ENCODE data around the gene KCNK2.

Gene KCNK2

DNA sequence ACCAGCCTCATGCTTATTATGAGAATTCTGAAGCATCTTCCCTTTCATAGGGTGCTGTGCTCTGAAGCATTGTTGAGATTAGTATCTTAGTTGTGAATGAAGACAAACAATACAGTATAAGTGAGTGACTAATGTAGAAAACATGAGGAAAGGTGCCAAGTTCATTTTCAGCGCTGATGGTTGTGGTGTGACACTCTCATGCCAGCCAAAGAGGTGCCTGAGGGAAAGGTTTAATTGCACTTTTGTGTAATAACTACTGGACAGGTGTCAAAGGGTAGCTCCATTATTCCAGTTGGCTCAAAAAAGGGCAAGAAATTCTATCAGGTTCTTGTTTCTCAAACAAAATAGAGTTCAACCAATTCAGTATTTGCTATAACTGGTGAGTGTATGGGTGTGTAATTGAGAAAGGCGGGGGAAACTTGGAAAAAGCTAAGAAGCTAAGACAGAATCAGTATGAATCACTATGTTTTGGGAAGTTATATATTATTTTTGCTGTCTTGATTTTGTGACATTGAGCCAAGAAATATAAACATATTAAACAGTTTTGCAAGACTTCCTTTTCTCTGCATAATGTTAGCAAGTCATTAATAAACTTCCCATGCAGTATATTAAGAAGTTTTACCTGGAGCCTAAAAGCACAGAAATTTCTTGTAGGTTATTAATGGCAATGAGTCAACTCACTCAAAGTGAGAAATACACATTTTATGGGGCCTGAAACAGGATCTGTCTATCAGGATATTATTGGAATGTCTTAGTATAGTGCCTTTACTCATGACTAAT, 31.8 kb downstream of the KCNK2 start:
- H3K4me1 ChIP-seq (ENCODE audit: insufficient read depth, low read length) = no peaks in the 10 kb centered on the region

DNA sequence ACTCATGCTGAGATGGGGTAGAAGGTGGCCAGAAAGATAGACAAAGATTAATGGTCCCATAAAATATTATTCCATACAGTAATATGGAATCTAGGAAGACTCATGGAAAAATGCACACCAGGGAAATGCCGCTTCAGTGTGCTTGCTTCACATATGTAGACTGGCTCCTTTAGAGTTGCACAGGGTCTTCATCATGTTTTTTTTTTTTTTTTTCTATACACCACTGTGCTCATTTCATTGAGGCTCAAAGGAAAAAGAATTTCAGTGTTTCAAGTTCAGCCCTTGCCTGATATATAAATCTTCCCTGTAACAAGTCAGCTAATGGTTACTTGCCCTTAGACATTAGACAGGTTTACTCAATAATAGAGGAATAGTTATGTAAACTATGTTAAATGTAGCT, 33.2 kb downstream of the KCNK2 start:
- TF ChIP-seq, protein P1, sequence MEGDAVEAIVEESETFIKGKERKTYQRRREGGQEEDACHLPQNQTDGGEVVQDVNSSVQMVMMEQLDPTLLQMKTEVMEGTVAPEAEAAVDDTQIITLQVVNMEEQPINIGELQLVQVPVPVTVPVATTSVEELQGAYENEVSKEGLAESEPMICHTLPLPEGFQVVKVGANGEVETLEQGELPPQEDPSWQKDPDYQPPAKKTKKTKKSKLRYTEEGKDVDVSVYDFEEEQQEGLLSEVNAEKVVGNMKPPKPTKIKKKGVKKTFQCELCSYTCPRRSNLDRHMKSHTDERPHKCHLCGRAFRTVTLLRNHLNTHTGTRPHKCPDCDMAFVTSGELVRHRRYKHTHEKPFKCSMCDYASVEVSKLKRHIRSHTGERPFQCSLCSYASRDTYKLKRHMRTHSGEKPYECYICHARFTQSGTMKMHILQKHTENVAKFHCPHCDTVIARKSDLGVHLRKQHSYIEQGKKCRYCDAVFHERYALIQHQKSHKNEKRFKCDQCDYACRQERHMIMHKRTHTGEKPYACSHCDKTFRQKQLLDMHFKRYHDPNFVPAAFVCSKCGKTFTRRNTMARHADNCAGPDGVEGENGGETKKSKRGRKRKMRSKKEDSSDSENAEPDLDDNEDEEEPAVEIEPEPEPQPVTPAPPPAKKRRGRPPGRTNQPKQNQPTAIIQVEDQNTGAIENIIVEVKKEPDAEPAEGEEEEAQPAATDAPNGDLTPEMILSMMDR (IDR thresholded peaks at IDR 0.05; ENCODE audit: borderline replicate concordance, extremely low read depth, low read length, poor library complexity, severe bottlenecking) = no peak
- TF ChIP-seq EZH2 (IDR thresholded peaks at IDR 0.05; ENCODE audit: borderline replicate concordance, low read depth, low read length, severe bottlenecking) = no peak
- no peaks in the 10 kb centered on the region for H3K9me3 ChIP-seq (ENCODE audit: insufficient read depth, low read length, severe bottlenecking)

More for the DNA sequence above, 31.8 kb downstream of the KCNK2 start:
- Histone ChIP-seq H4K20me1 (ENCODE audit: insufficient read depth, low read length) (no peaks in the 10 kb centered on the region), H3K9me3 (ENCODE audit: insufficient read depth, low read length, severe bottlenecking) (no peaks in the 10 kb centered on the region), H3K9ac (ENCODE audit: low read depth, low read length) (no peak overlapping the region), H2AFZ (ENCODE audit: low read depth, low read length) (no peak overlapping the region), H3K79me2 (ENCODE audit: insufficient read depth, low read length) (no peaks in the 10 kb centered on the region), H3K4me2 (ENCODE audit: insufficient read depth, low read length) (no peak overlapping the region), H3K27me3 (ENCODE audit: insufficient read depth, low read length, poor library complexity) (no peaks in the 10 kb centered on the region), H3K36me3 (ENCODE audit: insufficient read depth, low read length) (no peaks in the 10 kb centered on the region), H3K27ac (ENCODE audit: low read length) (no peak overlapping the region), H3K4me3 (ENCODE audit: low read depth in 1 of 2, low read length in 2 of 2) (no peak overlapping the region)
- TF ChIP-seq, protein P1 (IDR thresholded peaks at IDR 0.05; ENCODE audit: borderline replicate concordance, extremely low read depth, low read length, poor library complexity, severe bottlenecking) = no peak
- no peak for TF ChIP-seq EZH2 (IDR thresholded peaks at IDR 0.05; ENCODE audit: borderline replicate concordance, low read depth, low read length, severe bottlenecking)
- DNase-seq (no peak), ATAC-seq (ENCODE audit: insufficient read depth, low read depth) (no peak)

DNA sequence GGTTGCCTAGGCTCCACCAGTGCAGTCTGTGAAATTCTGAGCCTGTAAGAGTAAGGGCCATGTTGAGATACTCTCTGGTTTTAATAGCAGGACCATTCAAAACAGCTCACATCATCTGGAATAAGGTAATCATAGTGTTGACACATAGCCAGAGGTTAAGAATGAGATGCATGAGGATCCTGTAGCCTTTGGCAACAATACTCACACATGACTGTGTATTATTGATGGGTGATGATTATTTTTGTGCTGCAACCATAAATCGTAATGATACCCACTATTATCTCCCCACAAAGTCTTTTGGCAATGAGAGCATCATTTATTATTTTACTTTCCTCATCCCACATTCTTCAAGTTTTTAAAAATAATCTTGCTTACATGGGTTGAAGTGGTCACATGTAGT, 35.5 kb downstream of the KCNK2 start:
- H3K4me1 ChIP-seq (ENCODE audit: insufficient read depth, low read length) = no peaks in the 10 kb centered on the region
- no peak overlapping the region for H3K4me2 ChIP-seq (ENCODE audit: insufficient read depth, low read length)
- H2AFZ ChIP-seq (ENCODE audit: low read depth, low read length) = no peak overlapping the region
- no peaks in the 10 kb centered on the region for H4K20me1 ChIP-seq (ENCODE audit: insufficient read depth, low read length)
- no peak for TF ChIP-seq EZH2 (IDR thresholded peaks at IDR 0.05; ENCODE audit: borderline replicate concordance, low read depth, low read length, severe bottlenecking)
- TF ChIP-seq, protein P1 (IDR thresholded peaks at IDR 0.05; ENCODE audit: borderline replicate concordance, extremely low read depth, low read length, poor library complexity, severe bottlenecking) = no peak
- H3K79me2 ChIP-seq (ENCODE audit: insufficient read depth, low read length) = no peaks in the 10 kb centered on the region
- no peaks in the 10 kb centered on the region for H3K36me3 ChIP-seq (ENCODE audit: insufficient read depth, low read length)
- no peak overlapping the region for H3K9ac ChIP-seq (ENCODE audit: low read depth, low read length)
- no peak for ATAC-seq (ENCODE audit: insufficient read depth, low read depth)
- no peak for DNase-seq
- H3K27ac ChIP-seq (ENCODE audit: low read length) = no peak overlapping the region
- no peak overlapping the region for H3K4me3 ChIP-seq (ENCODE audit: low read depth in 1 of 2, low read length in 2 of 2)
- H3K9me3 ChIP-seq (ENCODE audit: insufficient read depth, low read length, severe bottlenecking) = no peaks in the 10 kb centered on the region
- no peaks in the 10 kb centered on the region for H3K27me3 ChIP-seq (ENCODE audit: insufficient read depth, low read length, poor library complexity)

More for the DNA sequence above, 33.2 kb downstream of the KCNK2 start:
- Histone ChIP-seq H3K79me2 (ENCODE audit: insufficient read depth, low read length) (no peaks in the 10 kb centered on the region), H3K36me3 (ENCODE audit: insufficient read depth, low read length) (no peaks in the 10 kb centered on the region), H3K4me1 (ENCODE audit: insufficient read depth, low read length) (no peaks in the 10 kb centered on the region), H3K9ac (ENCODE audit: low read depth, low read length) (no peak overlapping the region), H4K20me1 (ENCODE audit: insufficient read depth, low read length) (no peaks in the 10 kb centered on the region), H3K4me3 (ENCODE audit: low read depth in 1 of 2, low read length in 2 of 2) (no peak overlapping the region), H3K27ac (ENCODE audit: low read length) (no peak overlapping the region), H2AFZ (ENCODE audit: low read depth, low read length) (no peak overlapping the region), H3K4me2 (ENCODE audit: insufficient read depth, low read length) (no peak overlapping the region), H3K27me3 (ENCODE audit: insufficient read depth, low read length, poor library complexity) (no peaks in the 10 kb centered on the region)
- ATAC-seq (ENCODE audit: insufficient read depth, low read depth) (no peak), DNase-seq (no peak)
